Activated naive CD4-positive, alpha-beta T cell treated with anti-CD3 and anti-CD28 coated beads, Interleukin-2, amount 10 ng/mL, durations not matched to agents 7 days and 5 days (primary cell): Measurements from ENCODE around the gene MTSS2.
"Not testable (repeated sequence)": the region's sequence is repeated elsewhere in the genome, so short reads cannot be mapped to it uniquely, and the experiment has no call there.

Experiments
- CTCF ChIA-PET: fragments of 350-600 bp; sonication (Branson Sonifier 250); formaldehyde crosslinking; loops from one replicate; lab custom pipeline; 2021; ENCODE audit warnings: antibody characterized with exemption; lab: Charles Lee
- DNase-seq: peaks from one replicate; pipeline ENCODE4 v3.0.0-alpha.2; 2020
- H3K27ac Mint-ChIP-seq: one replicate; pipeline ENCODE4 v1.8.0; 2021; ENCODE audit warnings: mild to moderate bottlenecking, moderate library complexity, mixed read lengths
- H3K27me3 Mint-ChIP-seq: one replicate; pipeline ENCODE4 v1.8.0; 2021; ENCODE audit warnings: mild to moderate bottlenecking, mixed read lengths
- H3K36me3 Mint-ChIP-seq: one replicate; pipeline ENCODE4 v1.8.0; 2021; ENCODE audit warnings: mixed read lengths
- H3K4me1 Mint-ChIP-seq: one replicate; pipeline ENCODE4 v1.8.0; 2021; ENCODE audit warnings: mixed read lengths
- H3K4me3 Mint-ChIP-seq: one replicate; pipeline ENCODE4 v1.8.0; 2021; ENCODE audit warnings: mild to moderate bottlenecking, moderate library complexity, mixed read lengths
- H3K9me3 Mint-ChIP-seq: one replicate; pipeline ENCODE4 v1.8.0; 2021; ENCODE audit warnings: mixed read lengths

MTSS2 gene

GRCh38 chr16:70647441-70648359, 38.2 kb downstream of the MTSS2 start:
- no peak overlapping the region for H3K4me3 Mint-ChIP-seq
- H3K27ac Mint-ChIP-seq = no peak overlapping the region
- no peaks in the 10 kb centered on the region for H3K9me3 Mint-ChIP-seq
- CTCF ChIA-PET = no interaction called here
- no peaks in the 10 kb centered on the region for H3K4me1 Mint-ChIP-seq
- DNase-seq = no peak
- H3K27me3 Mint-ChIP-seq = peaks cover 26% of the 10 kb centered on the region
- H3K36me3 Mint-ChIP-seq = no peaks in the 10 kb centered on the region

GRCh38 chr16:70646260-70647241, 39.3 kb downstream of the MTSS2 start, which contains the start of gene IL34:
IL34 (plus strand) TSS chr16:70646559; CDS start chr16:70646948, 389 bp downstream.
- Mint-ChIP-seq H3K36me3 (no peaks in the 10 kb centered on the region), H3K27ac (no peak within 1 kb of the TSS), H3K27me3 (peaks cover 26% of the 10 kb centered on the region), H3K4me1 (no peaks in the 10 kb centered on the region), H3K9me3 (no peaks in the 10 kb centered on the region), H3K4me3 (no peak within 1 kb of the TSS)
- no peak for DNase-seq
- CTCF ChIA-PET = no interaction called here

- CTCF ChIA-PET = no interaction called here
- Mint-ChIP-seq H3K27me3 (peaks cover 20% of the 10 kb centered on the region), H3K36me3 (no peaks in the 10 kb centered on the region), H3K4me3 (no peak overlapping the region), H3K27ac (no peak overlapping the region), H3K4me1 (no peaks in the 10 kb centered on the region), H3K9me3 (no peaks in the 10 kb centered on the region)
- no peak for DNase-seq
These were observed 40.9 kb downstream of the MTSS2 start for GRCh38 chr16:70644763-70645597.

- H3K4me3 Mint-ChIP-seq, H3K9me3 Mint-ChIP-seq, H3K36me3 Mint-ChIP-seq, CTCF ChIA-PET, H3K27ac Mint-ChIP-seq, H3K4me1 Mint-ChIP-seq, DNase-seq: not testable (repeated sequence)
- peaks cover 15% of the 10 kb centered on the region for H3K27me3 Mint-ChIP-seq
These were observed 42.6 kb downstream of the MTSS2 start for GRCh38 chr16:70643264-70643663.

GRCh38 chr16:70642633-70643032, 43.2 kb downstream of the MTSS2 start:
- H3K36me3 Mint-ChIP-seq = no peaks in the 10 kb centered on the region
- H3K4me3 Mint-ChIP-seq = no peak overlapping the region
- no peaks in the 10 kb centered on the region for H3K9me3 Mint-ChIP-seq
- no peak for DNase-seq
- CTCF ChIA-PET = no interaction called here
- H3K27ac Mint-ChIP-seq = no peak overlapping the region
- H3K27me3 Mint-ChIP-seq = peaks cover 17% of the 10 kb centered on the region
- H3K4me1 Mint-ChIP-seq = no peaks in the 10 kb centered on the region

GRCh38 chr16:70638814-70639792, 46.8 kb downstream of the MTSS2 start:
- Mint-ChIP-seq H3K4me1 (no peaks in the 10 kb centered on the region), H3K27ac (no peak overlapping the region), H3K27me3 (peaks cover 15% of the 10 kb centered on the region), H3K36me3 (no peaks in the 10 kb centered on the region), H3K4me3 (no peak overlapping the region), H3K9me3 (no peaks in the 10 kb centered on the region)
- no peak for DNase-seq
- CTCF ChIA-PET = interaction anchor here (0.7 to 1.7 kb wide), 3 partner anchors 13 to 24 kb away, joined by 3 to 9 read pairs (median 3); no protein-coding TSS in a partner anchor
